Fibroblast of lung (primary cell): ENCODE results near the gene PDE6D.

Experiments
- CTCF ChIP-seq, 2 donors: IDR thresholded peaks in 1 of 2; conservative IDR thresholded peaks in 1 of 2; 1 replicate in 1 of 2; 2 replicates in 1 of 2; pipeline ENCODE4 v1.5.1; 2011 to 2012; ENCODE audit warnings: low read length in 2 of 2, control low read depth in 1 of 2, inconsistent platforms in 1 of 2, low read depth in 1 of 2, mild to moderate bottlenecking in 1 of 2
- EZH2 ChIP-seq: IDR thresholded peaks from 2 replicates; pipeline ENCODE4 v1.5.1; 2012; ENCODE audit warnings: low read length, control low read depth, mild to moderate bottlenecking; ENCODE audit errors: missing control alignments

- TF ChIP-seq CTCF (conservative IDR thresholded peaks at IDR 0.05 in 1 of 2, IDR thresholded peaks at IDR 0.05 in 1 of 2; ENCODE audit: low read depth in 1 of 2, low read length in 2 of 2) (no peak), EZH2 (no peak)
Measured at GRCh38 chr2:231715988-231716616, 65.0 kb downstream of the PDE6D start.
